Keratinocyte (primary cell): ENCODE results near the gene ANKK1.

Source experiments
- EZH2 ChIP-seq: IDR thresholded peaks from one replicate; pipeline ENCODE4 v1.6.1; 2012; ENCODE audit warnings: inconsistent platforms, mild to moderate bottlenecking, low read length, moderate library complexity
- TF ChIP-seq, protein P1 (sequence below), 3 experiments: IDR thresholded peaks in 1 of 3; conservative IDR thresholded peaks in 1 of 3; optimal IDR thresholded peaks in 1 of 3; 2 replicates in 2 of 3; 3 replicates in 1 of 3; pipeline versions ENCODE3 to v1.5.1; 2011; ENCODE audit warnings: low read length in 3 of 3, mild to moderate bottlenecking in 3 of 3, moderate library complexity in 2 of 3, control low read depth in 1 of 3, inconsistent platforms in 1 of 3; ENCODE audit not compliant: insufficient read depth in 2 of 3; ENCODE audit errors: extremely low read depth in 1 of 3

- TF ChIP-seq, protein P1, sequence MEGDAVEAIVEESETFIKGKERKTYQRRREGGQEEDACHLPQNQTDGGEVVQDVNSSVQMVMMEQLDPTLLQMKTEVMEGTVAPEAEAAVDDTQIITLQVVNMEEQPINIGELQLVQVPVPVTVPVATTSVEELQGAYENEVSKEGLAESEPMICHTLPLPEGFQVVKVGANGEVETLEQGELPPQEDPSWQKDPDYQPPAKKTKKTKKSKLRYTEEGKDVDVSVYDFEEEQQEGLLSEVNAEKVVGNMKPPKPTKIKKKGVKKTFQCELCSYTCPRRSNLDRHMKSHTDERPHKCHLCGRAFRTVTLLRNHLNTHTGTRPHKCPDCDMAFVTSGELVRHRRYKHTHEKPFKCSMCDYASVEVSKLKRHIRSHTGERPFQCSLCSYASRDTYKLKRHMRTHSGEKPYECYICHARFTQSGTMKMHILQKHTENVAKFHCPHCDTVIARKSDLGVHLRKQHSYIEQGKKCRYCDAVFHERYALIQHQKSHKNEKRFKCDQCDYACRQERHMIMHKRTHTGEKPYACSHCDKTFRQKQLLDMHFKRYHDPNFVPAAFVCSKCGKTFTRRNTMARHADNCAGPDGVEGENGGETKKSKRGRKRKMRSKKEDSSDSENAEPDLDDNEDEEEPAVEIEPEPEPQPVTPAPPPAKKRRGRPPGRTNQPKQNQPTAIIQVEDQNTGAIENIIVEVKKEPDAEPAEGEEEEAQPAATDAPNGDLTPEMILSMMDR (optimal IDR thresholded peaks at IDR 0.05 in 1 of 3, IDR thresholded peaks at IDR 0.05 in 1 of 3, conservative IDR thresholded peaks at IDR 0.05 in 1 of 3; ENCODE audit: extremely low read depth in 1 of 3, insufficient read depth in 2 of 3, low read length in 3 of 3) = no peak
- no peak for TF ChIP-seq EZH2
These were observed 36.5 kb upstream of the ANKK1 start for GRCh38 chr11:113351068-113351450.
